DND-41 (cell line): ENCODE results near the gene TUBB8.

Experiments used
- ATAC-seq: fragments of 200-7000 bp; cut with Tn5 transposase; 3 replicates; pipeline ENCODE4 v1.9.1; 2021; ENCODE audit warnings: low read depth; ENCODE audit not compliant: insufficient read depth
- DNase-seq: peaks from one replicate; pipeline ENCODE4 v3.0.0-alpha.2; 2020
- H2AFZ ChIP-seq: 2 replicates; pipeline ENCODE4 v1.6.0; 2012; ENCODE audit warnings: low read depth, low read length
- H3K27ac ChIP-seq: 2 replicates; pipeline ENCODE4 v1.5.1; 2012; ENCODE audit warnings: low read length, inconsistent platforms
- H3K27me3 ChIP-seq: fragments of 200-600 bp; sonication (generic); 2 replicates; pipeline ENCODE4 v1.6.0; 2012; ENCODE audit warnings: low read length, mild to moderate bottlenecking, inconsistent platforms; ENCODE audit not compliant: insufficient read depth, poor library complexity
- H3K36me3 ChIP-seq: 2 replicates; pipeline ENCODE4 v1.5.1; 2012; ENCODE audit warnings: low read length, inconsistent platforms; ENCODE audit not compliant: insufficient read depth
- H3K4me1 ChIP-seq: 2 replicates; pipeline ENCODE4 v1.5.1; 2012; ENCODE audit warnings: mild to moderate bottlenecking, low read length; ENCODE audit not compliant: insufficient read depth
- H3K4me2 ChIP-seq: 2 replicates; pipeline ENCODE4 v1.6.0; 2012; ENCODE audit warnings: mild to moderate bottlenecking, moderate library complexity, low read length, inconsistent platforms; ENCODE audit not compliant: insufficient read depth
- H3K4me3 ChIP-seq, 2 experiments: fragments of 200-600 bp in 1 of 2; shearing (Covaris generic) in 1 of 2; 2 replicates each; pipeline ENCODE4 v1.5.1; 2012 to 2016; ENCODE audit warnings: inconsistent platforms in 2 of 2, low read length in 2 of 2, mild to moderate bottlenecking in 2 of 2, low read depth in 1 of 2, moderate library complexity in 1 of 2
- H3K79me2 ChIP-seq: 2 replicates; pipeline ENCODE4 v1.6.0; 2012; ENCODE audit warnings: low read length, inconsistent platforms; ENCODE audit not compliant: insufficient read depth
- H3K9ac ChIP-seq: 2 replicates; pipeline ENCODE4 v1.6.0; 2012; ENCODE audit warnings: low read depth, mild to moderate bottlenecking, inconsistent platforms, low read length, moderate library complexity
- H3K9me3 ChIP-seq: 2 replicates; pipeline ENCODE4 v1.5.1; 2012; ENCODE audit warnings: low read length, moderate library complexity, mild to moderate bottlenecking, inconsistent platforms; ENCODE audit not compliant: insufficient read depth, severe bottlenecking
- H4K20me1 ChIP-seq: 2 replicates; pipeline ENCODE4 v1.6.0; 2012; ENCODE audit warnings: low read length; ENCODE audit not compliant: insufficient read depth
- CTCF ChIP-seq: IDR thresholded peaks from 2 replicates; pipeline ENCODE4 v1.5.1; 2012; ENCODE audit warnings: borderline replicate concordance, low read length, moderate library complexity, mild to moderate bottlenecking; ENCODE audit not compliant: poor library complexity, severe bottlenecking; ENCODE audit errors: extremely low read depth
- EZH2 ChIP-seq: IDR thresholded peaks from 3 replicates; pipeline ENCODE4 v1.6.1; 2012; ENCODE audit warnings: borderline replicate concordance, low read depth, mild to moderate bottlenecking, moderate library complexity, low read length, inconsistent platforms; ENCODE audit not compliant: severe bottlenecking

The TUBB8 gene

GRCh38 chr10:48996-49395, at the start of gene TUBB8:
Gene TUBB8 (minus strand): TSS chr10:49296. CDS start chr10:49238, 58 bp downstream.
- H3K27ac ChIP-seq, result no peak within 1 kb of the TSS
- H3K36me3 ChIP-seq, result no peaks in the 10 kb centered on the region
- H4K20me1 ChIP-seq, result no peaks in the 10 kb centered on the region
- no peaks in the 10 kb centered on the region for H3K27me3 ChIP-seq
- H3K79me2 ChIP-seq, result no peaks in the 10 kb centered on the region
- no peak within 1 kb of the TSS for H2AFZ ChIP-seq
- TF ChIP-seq EZH2, result no peak
- TF ChIP-seq CTCF, result no peak
- H3K9me3 ChIP-seq, result no peaks in the 10 kb centered on the region
- H3K9ac ChIP-seq, result no peak within 1 kb of the TSS
- no peak within 1 kb of the TSS for H3K4me2 ChIP-seq
- ATAC-seq, result no peak
- no peak within 1 kb of the TSS for H3K4me3 ChIP-seq
- no peak for DNase-seq
- H3K4me1 ChIP-seq, result no peaks in the 10 kb centered on the region

DNA sequence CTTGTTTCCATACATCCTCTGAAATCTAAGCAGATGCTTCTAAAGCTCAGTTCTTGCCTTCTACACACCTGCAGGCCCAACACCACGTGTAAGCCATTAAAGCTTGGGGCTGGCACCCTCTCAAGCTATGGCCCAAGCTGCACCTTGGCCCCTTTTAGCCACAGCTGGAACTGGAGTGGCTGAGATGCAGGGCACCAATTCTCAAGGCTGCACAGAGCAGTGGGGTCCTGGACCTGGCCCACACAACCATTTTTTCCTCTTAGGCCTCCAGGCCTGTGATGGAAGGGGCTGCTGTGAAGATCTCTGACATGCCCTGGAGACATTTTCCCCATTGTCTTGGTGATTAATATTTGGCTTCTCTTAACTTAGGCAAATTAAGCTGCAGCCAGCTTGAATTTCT, 47.4 kb upstream of the TUBB8 start:
- Histone ChIP-seq H4K20me1 (no peaks in the 10 kb centered on the region), H3K27ac (no peak overlapping the region), H3K36me3 (no peaks in the 10 kb centered on the region), H3K9ac (no peak overlapping the region), H3K9me3 (peaks cover 20% of the 10 kb centered on the region), H3K79me2 (no peaks in the 10 kb centered on the region), H2AFZ (no peak overlapping the region), H3K4me1 (no peaks in the 10 kb centered on the region), H3K4me3 (no peak overlapping the region), H3K4me2 (no peak overlapping the region), H3K27me3 (no peaks in the 10 kb centered on the region)
- DNase-seq (no peak), ATAC-seq (no peak)
- no peak for TF ChIP-seq CTCF
- TF ChIP-seq EZH2, result no peak

GRCh38 chr10:95356-96115, 46.4 kb upstream of the TUBB8 start:
- Histone ChIP-seq H3K27me3 (no peaks in the 10 kb centered on the region), H3K4me2 (no peak overlapping the region), H3K9ac (no peak overlapping the region), H3K4me3 (no peak overlapping the region), H4K20me1 (no peaks in the 10 kb centered on the region), H3K36me3 (no peaks in the 10 kb centered on the region), H2AFZ (no peak overlapping the region), H3K4me1 (no peaks in the 10 kb centered on the region), H3K27ac (no peak overlapping the region), H3K9me3 (peaks cover 20% of the 10 kb centered on the region), H3K79me2 (no peaks in the 10 kb centered on the region)
- no peak for DNase-seq
- no peak for ATAC-seq
- no peak for TF ChIP-seq EZH2
- no peak for TF ChIP-seq CTCF

- Histone ChIP-seq H3K27me3 (no peaks in the 10 kb centered on the region), H3K27ac (no peak overlapping the region), H3K4me2 (no peak overlapping the region), H3K9me3 (peaks cover 15% of the 10 kb centered on the region), H3K36me3 (no peaks in the 10 kb centered on the region), H3K79me2 (no peaks in the 10 kb centered on the region), H3K4me3 (no peak overlapping the region), H4K20me1 (no peaks in the 10 kb centered on the region), H2AFZ (no peak overlapping the region), H3K9ac (no peak overlapping the region), H3K4me1 (no peaks in the 10 kb centered on the region)
- no peak for ATAC-seq
- TF ChIP-seq CTCF (no peak), EZH2 (no peak)
- DNase-seq, result no peak
These were observed 45.5 kb upstream of the TUBB8 start for GRCh38 chr10:94613-95012.
